ENCODE data around the gene PPP4C. TPM values are rescaled to one million over a fixed set of nuclear protein-coding genes. Genes with fewer than 3 reads are reported as not detected.
"Not testable (repeated sequence)": the region's sequence is repeated elsewhere in the genome, so short reads cannot be mapped to it uniquely, and the experiment has no call there.

The PPP4C gene
- total RNA-seq, 1 experiment from 2014 or later, result 246 TPM

- Histone ChIP-seq H3K9me2 (ENCODE audit: insufficient read depth) (no peaks in the 10 kb centered on the region), H2AFZ (no peak within 1 kb of the TSS), H3K36me3 (ENCODE audit: low read depth) (no peaks in the 10 kb centered on the region), H3K27ac (peak within 1 kb of the TSS; percentile 41), H3K4me3 (no peak within 1 kb of the TSS; the same call in 1 of the 2 replicates), H3K4me2 (peak within 1 kb of the TSS; percentile 72), H4K20me1 (ENCODE audit: insufficient read depth) (peaks cover 3% of the 10 kb centered on the region; the same call in 1 of the 2 replicates), H3F3A (ENCODE audit: insufficient read depth, low read depth) (peaks cover 49% of the 10 kb centered on the region), H3K4me1 (replicated peaks; ENCODE audit: insufficient read depth) (peaks cover 55% of the 10 kb centered on the region), H3K79me2 (ENCODE audit: low read depth) (no peaks in the 10 kb centered on the region), H3K9me3 (ENCODE audit: insufficient read depth, low read depth) (no peaks in the 10 kb centered on the region), H3K27me3 (ENCODE audit: insufficient read depth, low read depth) (no peaks in the 10 kb centered on the region)
- ChIA-PET CTCF (interaction anchor here (0.8 to 2.1 kb wide), 3 partner anchors 14 to 23 kb away, joined by 8 to 19 read pairs (median 9); no protein-coding TSS in a partner anchor), POLR2A (ENCODE audit: unreplicated experiment) (no interaction called here)
- peak in 1 of 2 experiments; percentile 76 for DNase-seq
- intact Hi-C loops (cut with micrococcal nuclease; ENCODE audit: unreplicated experiment), result loop anchor here (5.0 kb wide), 1 partner anchor 544 kb away; the partner anchor contains the start of gene FBRS
- TF ChIP-seq CTCF (conservative IDR thresholded peaks at IDR 0.05) (no peak), EZH2 (IDR thresholded peaks at IDR 0.05; ENCODE audit: low read depth) (no peak)
- no TSS peak for BruUV-seq (replicated peaks)
Measured at GRCh38 chr16:30113031-30113710, 37.4 kb downstream of the PPP4C start, which contains the start of gene GDPD3. TSS of gene GDPD3 (minus strand) at chr16:30113537. CDS start at chr16:30113478, 59 bp downstream.

GRCh38 chr16:30113711-30114333 is 38.0 kb downstream of the PPP4C start:
- Histone ChIP-seq H3K4me1 (replicated peaks; ENCODE audit: insufficient read depth) (peaks cover 55% of the 10 kb centered on the region), H3K4me3 (no peak overlapping the region), H3K27ac (peak overlapping the region; percentile 41), H3K4me2 (peak overlapping the region; percentile 72), H3K79me2 (ENCODE audit: low read depth) (no peaks in the 10 kb centered on the region), H4K20me1 (ENCODE audit: insufficient read depth) (peaks cover 3% of the 10 kb centered on the region; the same call in 1 of the 2 replicates), H3K36me3 (ENCODE audit: low read depth) (no peaks in the 10 kb centered on the region), H2AFZ (no peak overlapping the region), H3K9me2 (ENCODE audit: insufficient read depth) (no peaks in the 10 kb centered on the region), H3F3A (ENCODE audit: insufficient read depth, low read depth) (peaks cover 49% of the 10 kb centered on the region), H3K9me3 (ENCODE audit: insufficient read depth, low read depth) (no peaks in the 10 kb centered on the region), H3K27me3 (ENCODE audit: insufficient read depth, low read depth) (no peaks in the 10 kb centered on the region)
- BruUV-seq (replicated peaks), result no TSS peak
- TF ChIP-seq CTCF (conservative IDR thresholded peaks at IDR 0.05) (no peak), EZH2 (IDR thresholded peaks at IDR 0.05; ENCODE audit: low read depth) (no peak)
- peak; percentile 59 to 62 for DNase-seq
- ChIA-PET CTCF (interaction anchor here (0.6 kb wide), 2 partner anchors 30 to 422 kb away, joined by 3 to 4 read pairs; no protein-coding TSS in a partner anchor), POLR2A (ENCODE audit: unreplicated experiment) (interaction anchor here (0.6 kb wide), 2 partner anchors 11 to 662 kb away, joined by 4 read pairs; no protein-coding TSS in a partner anchor)
- intact Hi-C loops (cut with micrococcal nuclease; ENCODE audit: unreplicated experiment), result loop anchor here (5.0 kb wide), 1 partner anchor 543 kb away; the partner anchor contains the start of gene FBRS

- BruUV-seq (replicated peaks), result no TSS peak
- ChIA-PET POLR2A (ENCODE audit: unreplicated experiment) (interaction anchor here (0.6 kb wide), 3 partner anchors 11 to 661 kb away, joined by 4 read pairs; no protein-coding TSS in a partner anchor), CTCF (interaction anchor here (0.6 kb wide), 2 partner anchors 29 to 422 kb away, joined by 3 to 4 read pairs; no protein-coding TSS in a partner anchor)
- intact Hi-C loops (cut with micrococcal nuclease; ENCODE audit: unreplicated experiment), result loop anchor here (5.0 kb wide), 1 partner anchor 543 kb away; the partner anchor contains the start of gene FBRS
- Histone ChIP-seq H3K27me3 (ENCODE audit: insufficient read depth, low read depth) (no peaks in the 10 kb centered on the region), H3K9me3 (ENCODE audit: insufficient read depth, low read depth) (no peaks in the 10 kb centered on the region), H3K4me3 (no peak overlapping the region), H3K9me2 (ENCODE audit: insufficient read depth) (no peaks in the 10 kb centered on the region), H4K20me1 (ENCODE audit: insufficient read depth) (peaks cover 3% of the 10 kb centered on the region; the same call in 1 of the 2 replicates), H3K4me1 (replicated peaks; ENCODE audit: insufficient read depth) (peaks cover 55% of the 10 kb centered on the region), H3K27ac (peak overlapping the region; percentile 56), H3K4me2 (peak overlapping the region; percentile 72), H3F3A (ENCODE audit: insufficient read depth, low read depth) (peaks cover 49% of the 10 kb centered on the region), H3K36me3 (ENCODE audit: low read depth) (no peaks in the 10 kb centered on the region), H2AFZ (no peak overlapping the region), H3K79me2 (ENCODE audit: low read depth) (no peaks in the 10 kb centered on the region)
- no peak for DNase-seq
- TF ChIP-seq EZH2 (IDR thresholded peaks at IDR 0.05; ENCODE audit: low read depth) (no peak), CTCF (conservative IDR thresholded peaks at IDR 0.05) (no peak)
Measured at GRCh38 chr16:30114411-30114810, 38.6 kb downstream of the PPP4C start.

GRCh38 chr16:30114833-30115232 is 39.0 kb downstream of the PPP4C start:
- Histone ChIP-seq H3K4me1 (replicated peaks; ENCODE audit: insufficient read depth) (peaks cover 55% of the 10 kb centered on the region), H3K27ac (peak overlapping the region; percentile 56), H3F3A (ENCODE audit: insufficient read depth, low read depth) (peaks cover 49% of the 10 kb centered on the region), H3K4me2 (peak overlapping the region; percentile 48)
- not testable (repeated sequence) for H3K36me3 ChIP-seq (ENCODE audit: low read depth); H3K9me3 ChIP-seq (ENCODE audit: insufficient read depth, low read depth); H3K27me3 ChIP-seq (ENCODE audit: insufficient read depth, low read depth); H3K79me2 ChIP-seq (ENCODE audit: low read depth); H2AFZ ChIP-seq; H4K20me1 ChIP-seq (ENCODE audit: insufficient read depth); DNase-seq; H3K4me3 ChIP-seq; H3K9me2 ChIP-seq (ENCODE audit: insufficient read depth); BruUV-seq (replicated peaks)
- CTCF ChIA-PET, result interaction anchor here (1.7 kb wide), 1 partner anchor 23 kb away, joined by 8 read pairs; the partner anchor contains the start of gene TBX6
- intact Hi-C loops (cut with micrococcal nuclease; ENCODE audit: unreplicated experiment), result loop anchor here (1.0 to 5.0 kb wide), 2 partner anchors 19 to 542 kb away; partner anchors contain the start of genes FBRS and YPEL3
- POLR2A ChIA-PET (ENCODE audit: unreplicated experiment), result interaction anchor here (0.6 to 1.0 kb wide), 2 partner anchors 394 to 496 kb away, joined by 3 to 4 read pairs; no protein-coding TSS in a partner anchor

Measured in PC-9 (cell line).